ENCODE results near the gene MAGOH.

DNA sequence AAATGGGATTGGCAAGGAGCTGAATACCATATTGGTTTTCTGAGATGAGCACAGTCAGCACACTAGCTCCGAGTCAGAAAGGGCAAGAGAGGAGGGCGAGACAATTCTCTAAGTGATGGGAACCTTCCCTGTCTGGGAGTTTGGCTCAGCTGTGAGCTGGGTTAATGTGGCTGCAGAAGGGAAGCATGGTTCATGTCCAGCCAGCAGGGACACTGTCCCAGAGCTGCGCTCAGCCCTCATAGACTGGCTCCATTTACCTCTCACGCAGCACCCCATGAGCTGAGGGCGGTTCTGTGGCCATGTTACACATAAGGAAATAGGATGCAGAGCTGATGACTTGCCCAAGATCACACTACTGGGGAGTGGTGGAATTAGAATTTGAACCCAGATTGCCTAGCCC is 57.4 kb downstream of the MAGOH start:
- no peak for TF ChIP-seq ZNF274 (IDR thresholded peaks at IDR 0.05; ENCODE audit: low read depth, low read length)
- TF ChIP-seq YY1 (IDR thresholded peaks at IDR 0.05; ENCODE audit: insufficient read depth, insufficient read length): no peak
